Stomach (tissue), 4 donors: Measurements from ENCODE around the gene RAET1G.

Experiments used
- CTCF ChIP-seq, 7 experiments: fragments of 450-650 bp in 4 of 7; fragments of 200-600 bp in 3 of 7; sonication (generic) in 3 of 7; IDR thresholded peaks; one replicate each; pipeline ENCODE4 v1.5.1; 2016 to 2019; ENCODE audit warnings: antibody characterized with exemption in 7 of 7, control low read depth in 2 of 7, mild to moderate bottlenecking in 1 of 7
- POLR2A ChIP-seq, 4 donors: fragments of 450-650 bp; IDR thresholded peaks; one replicate each; pipeline ENCODE4 v1.6.1; 2016; ENCODE audit warnings: antibody characterized with exemption in 4 of 4, control low read depth in 2 of 4, mild to moderate bottlenecking in 1 of 4, moderate library complexity in 1 of 4

- TF ChIP-seq CTCF (IDR thresholded peaks at IDR 0.05) (no peak), POLR2A (IDR thresholded peaks at IDR 0.05) (no peak)
Observed at GRCh38 chr6:149876241-149876933, 46.5 kb downstream of the RAET1G start.
